C4-2B (cell line): Measurements from ENCODE around the gene USP32.

Experiments used
- CTCF ChIP-seq: fragments of 450-650 bp; conservative IDR thresholded peaks from 2 replicates; pipeline ENCODE4 v1.5.1; 2017; ENCODE audit warnings: mild to moderate bottlenecking
- ZFX ChIP-seq: fragments of 450-650 bp; IDR thresholded peaks from 2 replicates; pipeline ENCODE4 v1.6.1; 2017

GRCh38 chr17:60327901-60328273 lies 64.0 kb downstream of the USP32 start:
- no peak for TF ChIP-seq CTCF
- no peak for TF ChIP-seq ZFX
